Gastroesophageal sphincter (tissue), 4 donors: ENCODE data around the gene FLOT1. TPM values are rescaled to one million over a fixed set of nuclear protein-coding genes. Genes with fewer than 3 reads are reported as not detected.
A peak's percentile ranks its signal among the peaks of the same experiment; 100 is the strongest.

Source experiments
- ATAC-seq: fragments of 150-250 bp; one replicate; pipeline ENCODE4 v1.9.1; 2016; ENCODE audit warnings: mild to moderate bottlenecking, moderate library complexity
- H3K27ac ChIP-seq, 4 donors: fragments of 200-600 bp; sonication (generic) in 3 of 4; 1 replicate in 3 of 4; 2 replicates in 1 of 4; pipeline ENCODE4 v1.5.1; 2016 to 2019
- H3K27me3 ChIP-seq: fragments of 200-600 bp; sonication (generic); one replicate; pipeline ENCODE4 v1.5.1; 2019
- H3K36me3 ChIP-seq, 2 donors: fragments of 200-600 bp; sonication (generic); one replicate each; pipeline ENCODE4 v1.5.1; 2019; ENCODE audit warnings: control low read depth in 1 of 2
- H3K4me1 ChIP-seq, 3 donors: fragments of 200-600 bp; sonication (generic); 1 replicate in 2 of 3; 2 replicates in 1 of 3; pipeline ENCODE4 v1.5.1; 2016 to 2019; ENCODE audit warnings: control low read depth in 2 of 3
- H3K4me3 ChIP-seq, 2 donors: fragments of 200-600 bp; sonication (generic); one replicate each; pipeline ENCODE4 v1.5.1; 2019; ENCODE audit warnings: mild to moderate bottlenecking in 1 of 2, moderate library complexity in 1 of 2
- H3K9me3 ChIP-seq, 3 donors: fragments of 200-600 bp; sonication (generic); one replicate each; pipeline ENCODE4 v1.5.1; 2017 to 2019; ENCODE audit warnings: control low read depth in 2 of 3
- EP300 ChIP-seq: sonication (generic); formaldehyde crosslinking; IDR thresholded peaks from one replicate; pipeline ENCODE4 v1.6.1; 2017; ENCODE audit warnings: antibody characterized with exemption, mild to moderate bottlenecking
- POLR2A ChIP-seq, 2 donors: fragments of 450-650 bp; IDR thresholded peaks; one replicate each; pipeline ENCODE4 v1.6.1; 2017; ENCODE audit warnings: antibody characterized with exemption in 2 of 2, mild to moderate bottlenecking in 2 of 2, moderate library complexity in 1 of 2
- POLR2AphosphoS5 ChIP-seq: sonication (generic); formaldehyde crosslinking; IDR thresholded peaks from one replicate; pipeline ENCODE4 v1.6.1; 2017; ENCODE audit warnings: antibody characterized with exemption
- WGBS, 2 donors: methylation state at CpG; one replicate each; pipeline ENCODE4 v1.1.5; 2018; ENCODE audit warnings: low coverage in 1 of 2; 5-methylcytosine and 5-hydroxymethylcytosine counted together
- total RNA-seq, 4 donors: library from RNA; depleted of rRNA; stranded (reverse); fragments of >200 nt; gene quantifications; one replicate each; pipeline ENCODE4 v1.1.0, GENCODE V29; 2016
- TF ChIP-seq, protein P1 (sequence below), 4 experiments: fragments of 200-600 bp in 2 of 4; fragments of 450-650 bp in 2 of 4; sonication (generic) in 1 of 4; IDR thresholded peaks; one replicate each; pipeline ENCODE4 v1.5.1; 2017 to 2019; ENCODE audit warnings: antibody characterized with exemption in 4 of 4, mild to moderate bottlenecking in 2 of 4, moderate library complexity in 2 of 4

Gene FLOT1, protein sequence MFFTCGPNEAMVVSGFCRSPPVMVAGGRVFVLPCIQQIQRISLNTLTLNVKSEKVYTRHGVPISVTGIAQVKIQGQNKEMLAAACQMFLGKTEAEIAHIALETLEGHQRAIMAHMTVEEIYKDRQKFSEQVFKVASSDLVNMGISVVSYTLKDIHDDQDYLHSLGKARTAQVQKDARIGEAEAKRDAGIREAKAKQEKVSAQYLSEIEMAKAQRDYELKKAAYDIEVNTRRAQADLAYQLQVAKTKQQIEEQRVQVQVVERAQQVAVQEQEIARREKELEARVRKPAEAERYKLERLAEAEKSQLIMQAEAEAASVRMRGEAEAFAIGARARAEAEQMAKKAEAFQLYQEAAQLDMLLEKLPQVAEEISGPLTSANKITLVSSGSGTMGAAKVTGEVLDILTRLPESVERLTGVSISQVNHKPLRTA
- 100 to 1,000 TPM; 104 to 191 (median 152) TPM for total RNA-seq

DNA sequence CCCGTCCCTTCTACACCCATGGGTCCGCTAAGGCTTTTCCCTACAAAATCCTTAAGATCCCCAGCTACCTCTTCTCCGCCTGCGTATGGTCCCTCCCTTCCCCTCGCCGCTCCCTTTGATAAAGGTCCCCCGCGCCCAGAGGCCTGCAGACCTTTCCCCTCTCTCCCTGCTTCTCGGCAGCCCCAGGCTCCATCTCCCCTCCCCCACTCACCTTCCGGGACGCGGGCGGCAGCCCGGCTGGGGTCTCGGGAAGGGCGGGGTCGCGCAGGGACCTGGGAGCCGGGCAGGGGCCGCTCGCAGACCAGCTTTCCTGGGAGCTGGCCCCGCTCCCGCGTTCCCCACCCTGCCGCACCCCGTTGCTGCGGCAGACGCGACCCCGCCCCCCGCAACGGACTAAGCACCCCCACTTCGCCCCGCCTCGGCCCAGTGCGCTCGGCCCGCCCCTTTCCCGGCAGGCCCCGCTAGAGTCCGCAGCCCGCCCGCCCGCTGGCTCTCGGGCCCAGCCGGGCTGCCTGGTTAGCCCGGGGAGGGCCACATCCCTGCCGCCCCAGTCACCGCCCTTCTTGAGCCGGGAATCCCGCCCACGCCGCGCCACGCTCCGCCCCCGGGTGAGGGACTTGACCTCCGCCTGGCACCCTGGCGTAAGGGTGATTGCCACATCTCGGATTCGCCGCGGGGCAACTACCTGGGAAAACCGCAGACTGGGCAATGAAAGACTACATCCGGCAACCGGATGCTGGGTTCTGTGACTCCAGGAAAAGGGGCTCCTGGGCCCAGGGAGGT, at the start of gene FLOT1:
Gene FLOT1 (minus strand): TSS at position 372 of the 783 bp plus-strand sequence. CDS start 498 bp downstream, outside the sequence.
- peak within 1 kb of the TSS; percentile 86 to 92 for H3K4me3 ChIP-seq
- TF ChIP-seq POLR2A (IDR thresholded peaks at IDR 0.05): peak; percentile 53 to 57
- TF ChIP-seq POLR2AphosphoS5: peak; percentile 97
- TF ChIP-seq, protein P1, sequence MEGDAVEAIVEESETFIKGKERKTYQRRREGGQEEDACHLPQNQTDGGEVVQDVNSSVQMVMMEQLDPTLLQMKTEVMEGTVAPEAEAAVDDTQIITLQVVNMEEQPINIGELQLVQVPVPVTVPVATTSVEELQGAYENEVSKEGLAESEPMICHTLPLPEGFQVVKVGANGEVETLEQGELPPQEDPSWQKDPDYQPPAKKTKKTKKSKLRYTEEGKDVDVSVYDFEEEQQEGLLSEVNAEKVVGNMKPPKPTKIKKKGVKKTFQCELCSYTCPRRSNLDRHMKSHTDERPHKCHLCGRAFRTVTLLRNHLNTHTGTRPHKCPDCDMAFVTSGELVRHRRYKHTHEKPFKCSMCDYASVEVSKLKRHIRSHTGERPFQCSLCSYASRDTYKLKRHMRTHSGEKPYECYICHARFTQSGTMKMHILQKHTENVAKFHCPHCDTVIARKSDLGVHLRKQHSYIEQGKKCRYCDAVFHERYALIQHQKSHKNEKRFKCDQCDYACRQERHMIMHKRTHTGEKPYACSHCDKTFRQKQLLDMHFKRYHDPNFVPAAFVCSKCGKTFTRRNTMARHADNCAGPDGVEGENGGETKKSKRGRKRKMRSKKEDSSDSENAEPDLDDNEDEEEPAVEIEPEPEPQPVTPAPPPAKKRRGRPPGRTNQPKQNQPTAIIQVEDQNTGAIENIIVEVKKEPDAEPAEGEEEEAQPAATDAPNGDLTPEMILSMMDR (IDR thresholded peaks at IDR 0.05): no peak
- TF ChIP-seq EP300: no peak
- H3K4me1 ChIP-seq: peaks cover 0 to 66% (median 11%) of the 10 kb centered on the region in 3 donors
- ATAC-seq: peak; percentile 95
- no peaks in the 10 kb centered on the region for H3K9me3 ChIP-seq
- no peaks in the 10 kb centered on the region for H3K27me3 ChIP-seq
- H3K36me3 ChIP-seq: peaks cover 0 to 31% of the 10 kb centered on the region in 2 donors
- peak within 1 kb of the TSS; percentile 84 to 96 (median 90) for H3K27ac ChIP-seq
- 0% methylated on average over 6 to 8 of the region's 66 CpGs for WGBS, 2 donors

DNA sequence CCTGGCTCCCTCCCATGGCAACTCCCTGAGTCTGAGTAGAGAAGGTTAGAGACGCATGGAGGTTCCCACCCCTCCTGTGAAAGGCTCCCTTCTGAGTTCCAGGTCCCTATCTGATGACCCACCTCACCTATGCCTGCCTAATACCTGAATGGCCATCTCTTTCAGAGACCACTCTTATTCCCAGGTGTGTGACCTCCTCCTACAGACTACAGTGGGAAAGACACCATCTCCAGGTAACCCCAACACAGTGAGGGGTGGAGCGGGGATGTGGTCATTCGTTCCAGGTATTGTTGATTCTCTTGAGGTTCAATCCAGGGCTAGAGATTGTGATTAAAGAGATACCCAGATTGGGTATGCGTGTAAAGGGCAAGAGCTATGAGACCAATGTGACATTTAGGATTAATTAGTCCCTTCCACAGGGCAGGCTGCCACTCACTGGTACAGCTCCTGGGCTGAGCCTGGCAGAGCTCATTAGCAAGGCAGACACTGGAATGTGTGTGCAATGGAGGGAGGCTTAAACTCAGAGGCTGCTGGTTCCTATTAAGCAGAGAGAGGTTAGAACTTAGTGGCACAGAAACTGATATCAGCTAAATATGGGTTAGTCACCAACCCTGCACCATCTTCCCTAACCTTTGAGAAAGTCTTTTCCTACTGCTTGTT, 48.4 kb upstream of the FLOT1 start:
- no peaks in the 10 kb centered on the region for H3K27me3 ChIP-seq
- no peak overlapping the region for H3K27ac ChIP-seq
- no peaks in the 10 kb centered on the region for H3K9me3 ChIP-seq
- TF ChIP-seq, protein P1 (IDR thresholded peaks at IDR 0.05): no peak
- no peak for TF ChIP-seq POLR2A (IDR thresholded peaks at IDR 0.05)
- no peak for TF ChIP-seq EP300
- no peak for TF ChIP-seq POLR2AphosphoS5
- peaks cover 0 to 11% (median 0%) of the 10 kb centered on the region in 3 donors for H3K4me1 ChIP-seq
- no peak for ATAC-seq
- H3K36me3 ChIP-seq: no peaks in the 10 kb centered on the region
- 93 to 95% methylated on average over 3 of the region's 4 CpGs for WGBS, 2 donors
- no peak overlapping the region for H3K4me3 ChIP-seq

DNA sequence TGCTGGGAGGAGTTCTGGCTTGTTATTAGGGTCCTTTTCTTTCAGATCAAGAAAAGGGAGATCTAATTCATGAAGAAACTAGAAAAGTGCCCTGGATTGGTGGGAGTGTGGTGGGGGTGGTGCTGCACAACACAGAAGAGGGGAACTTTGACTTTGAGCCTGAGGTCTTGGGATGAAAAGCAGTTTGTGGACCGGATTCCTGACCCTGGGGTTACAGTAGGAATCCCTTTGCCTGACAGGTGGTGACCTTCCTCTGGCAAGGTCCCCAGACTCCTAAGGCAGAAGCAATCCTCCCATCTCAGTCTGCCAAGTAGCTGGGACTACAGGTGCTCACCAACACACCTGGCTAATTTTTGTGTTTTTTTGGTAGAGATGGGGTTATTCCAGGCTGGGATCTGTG, 47.1 kb upstream of the FLOT1 start:
- no peaks in the 10 kb centered on the region for H3K9me3 ChIP-seq

DNA sequence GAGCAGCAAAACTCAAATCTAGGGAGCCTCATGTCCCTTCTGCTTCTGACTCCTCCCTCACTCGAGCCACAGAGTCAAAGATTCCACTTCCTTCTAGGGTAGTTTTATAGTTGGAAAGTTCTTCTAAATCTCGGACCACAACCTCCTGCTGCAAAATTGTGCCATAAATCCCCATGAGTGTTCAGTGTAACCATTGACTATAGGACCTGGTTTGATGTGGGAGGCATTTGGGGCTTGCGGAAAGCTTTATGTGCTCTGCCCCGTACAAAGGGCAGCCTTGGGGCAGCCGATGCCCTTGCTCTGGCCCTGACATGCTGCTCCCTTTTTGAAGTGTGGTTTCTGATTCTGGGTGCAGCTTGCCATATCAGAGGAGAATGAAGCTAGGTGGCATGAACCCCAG, 45.5 kb upstream of the FLOT1 start:
- WGBS, 2 donors: 33 to 56% methylated on average over 1 to 4 of the region's 5 CpGs
- H3K4me1 ChIP-seq: peaks cover 0 to 5% (median 0%) of the 10 kb centered on the region in 3 donors
- peak overlapping the region in 1 of 4 donors; percentile 51 for H3K27ac ChIP-seq
- no peaks in the 10 kb centered on the region for H3K9me3 ChIP-seq
- H3K27me3 ChIP-seq: no peaks in the 10 kb centered on the region
- TF ChIP-seq, protein P1 (IDR thresholded peaks at IDR 0.05): no peak
- TF ChIP-seq POLR2A (IDR thresholded peaks at IDR 0.05) (no peak), POLR2AphosphoS5 (no peak), EP300 (no peak)
- ATAC-seq: peak; percentile 59
- no peak overlapping the region for H3K4me3 ChIP-seq
- H3K36me3 ChIP-seq: no peaks in the 10 kb centered on the region

More for the DNA sequence above, 47.1 kb upstream of the FLOT1 start:
- no peaks in the 10 kb centered on the region for H3K36me3 ChIP-seq
- TF ChIP-seq, protein P1 (IDR thresholded peaks at IDR 0.05): no peak
- TF ChIP-seq EP300 (no peak), POLR2A (IDR thresholded peaks at IDR 0.05) (no peak), POLR2AphosphoS5 (no peak)
- H3K27ac ChIP-seq: no peak overlapping the region
- no peak for ATAC-seq
- whole genome bisulfite sequencing, 2 donors: 0% methylated on average over 1 of the region's 1 CpG; no CpG with 5 or more reads in 1 of the 2 donors
- peaks cover 0 to 11% (median 0%) of the 10 kb centered on the region in 3 donors for H3K4me1 ChIP-seq
- no peaks in the 10 kb centered on the region for H3K27me3 ChIP-seq
- no peak overlapping the region for H3K4me3 ChIP-seq
